RCC 7860 (cell line): ENCODE results near the gene SPPL3.
"Not testable (repeated sequence)": the region's sequence is repeated elsewhere in the genome, so short reads cannot be mapped to it uniquely, and the experiment has no call there.

Experiments
- DNase-seq: peaks from one replicate; pipeline ENCODE4 v3.0.0-alpha.2; 2015; ENCODE audit warnings: low spot score
- FAIRE-seq: peaks from 2 replicates; lab custom pipeline; 2012; peaks lifted over from hg19 to GRCh38; lab: Jason Lieb, UNC

The SPPL3 gene

GRCh38 chr12:120904197-120904773 is at the start of gene SPPL3:
Gene SPPL3, minus strand, starts transcription at chr12:120904358. Its CDS starts 491 bp downstream, at chr12:120903867.
- no peak for FAIRE-seq
- peak; percentile 55 for DNase-seq

GRCh38 chr12:120950807-120951206 is 46.6 kb upstream of the SPPL3 start:
- no peak for FAIRE-seq
- DNase-seq, result no peak

GRCh38 chr12:120950260-120950799 is 46.2 kb upstream of the SPPL3 start:
- not testable (repeated sequence) for DNase-seq, FAIRE-seq

GRCh38 chr12:120945516-120945915 is 41.4 kb upstream of the SPPL3 start:
- not testable (repeated sequence) for DNase-seq, FAIRE-seq

GRCh38 chr12:120944645-120945217 is 40.6 kb upstream of the SPPL3 start:
- DNase-seq (peak; percentile 11), FAIRE-seq (no peak)

GRCh38 chr12:120943482-120943881 is 39.3 kb upstream of the SPPL3 start:
- FAIRE-seq (no peak), DNase-seq (no peak)

- no peak for DNase-seq
- FAIRE-seq, result no peak
These were observed 37.8 kb upstream of the SPPL3 start for GRCh38 chr12:120941846-120942405.

GRCh38 chr12:120941412-120941811 is 37.3 kb upstream of the SPPL3 start:
- FAIRE-seq (no peak), DNase-seq (no peak)

GRCh38 chr12:120940799-120941198 is 36.6 kb upstream of the SPPL3 start:
- FAIRE-seq (peak; percentile 85), DNase-seq (peak; percentile 92)

GRCh38 chr12:120940006-120940405 is 35.8 kb upstream of the SPPL3 start:
- no peak for FAIRE-seq
- DNase-seq, result no peak

GRCh38 chr12:120939523-120939922 is 35.4 kb upstream of the SPPL3 start:
- DNase-seq, result no peak
- no peak for FAIRE-seq

GRCh38 chr12:120938496-120938895 is 34.3 kb upstream of the SPPL3 start:
- no peak for DNase-seq
- FAIRE-seq, result no peak

- DNase-seq (no peak), FAIRE-seq (no peak)
These were observed 32.0 kb upstream of the SPPL3 start for GRCh38 chr12:120936197-120936596.

- DNase-seq, result no peak
- no peak for FAIRE-seq
These were observed 29.6 kb upstream of the SPPL3 start for GRCh38 chr12:120933786-120934185.

- FAIRE-seq (no peak), DNase-seq (no peak)
These were observed 28.9 kb upstream of the SPPL3 start for GRCh38 chr12:120932956-120933526.

- FAIRE-seq, result no peak
- no peak for DNase-seq
These were observed 27.9 kb upstream of the SPPL3 start for GRCh38 chr12:120932058-120932457.

GRCh38 chr12:120930032-120930431 is 25.9 kb upstream of the SPPL3 start:
- no peak for FAIRE-seq
- no peak for DNase-seq

GRCh38 chr12:120928864-120929652 is 24.9 kb upstream of the SPPL3 start:
- DNase-seq (no peak), FAIRE-seq (no peak)

GRCh38 chr12:120925740-120926563 is 21.8 kb upstream of the SPPL3 start:
- FAIRE-seq (no peak), DNase-seq (no peak)

- DNase-seq (no peak), FAIRE-seq (no peak)
These were observed 18.1 kb upstream of the SPPL3 start for GRCh38 chr12:120922279-120922678.
